ENCODE results near the gene NXPE4.

NXPE4 gene

DNA sequence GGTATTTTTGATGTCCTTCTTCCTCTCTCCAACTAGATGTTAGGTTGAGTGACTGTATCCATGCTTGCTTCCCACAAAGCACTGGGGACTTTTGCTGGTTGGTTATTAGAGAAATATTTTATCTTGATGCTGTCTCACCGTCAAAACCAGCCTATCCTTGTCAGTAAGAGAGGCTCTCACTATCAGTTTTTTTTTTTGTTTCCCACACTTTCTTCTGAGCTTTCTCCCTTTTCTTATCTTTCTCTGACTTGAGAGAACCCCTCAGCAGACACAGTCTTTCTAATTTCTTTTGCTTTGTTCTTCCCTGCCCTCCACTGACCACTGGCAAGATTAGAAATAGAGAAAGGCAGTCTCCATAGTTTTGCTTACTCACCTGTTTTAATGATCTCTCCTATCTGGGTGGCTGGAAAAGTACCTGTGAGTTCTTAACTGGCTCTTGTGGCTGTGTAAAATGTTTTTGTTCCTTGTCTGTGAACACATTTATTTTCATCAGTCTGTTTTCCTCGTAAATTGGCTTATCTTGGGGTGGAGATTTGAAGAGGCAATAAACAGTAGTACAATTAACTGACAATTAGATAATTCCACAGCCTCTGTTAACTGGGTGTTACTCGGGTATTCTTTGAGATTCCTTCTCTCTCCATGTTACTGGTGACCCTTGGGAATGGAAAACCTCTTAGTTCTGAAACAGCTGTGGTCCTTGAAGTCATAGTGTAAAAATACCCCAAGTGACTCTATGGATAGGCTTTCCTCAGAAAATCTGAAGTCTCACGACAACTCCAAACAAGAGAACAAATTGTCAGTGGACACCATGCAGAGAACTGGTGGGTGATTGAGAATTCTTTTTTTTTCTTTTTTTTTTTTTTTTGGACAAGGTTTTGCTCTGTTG lies 35.9 kb downstream of the NXPE4 start, which contains the start of gene NXPE1:
Gene NXPE1 (minus strand): TSS at position 457 of the 886 bp plus-strand sequence. CDS start 8,680 bp downstream, outside the sequence.
- no peak for DNase-seq (ENCODE audit: low read depth)

DNA sequence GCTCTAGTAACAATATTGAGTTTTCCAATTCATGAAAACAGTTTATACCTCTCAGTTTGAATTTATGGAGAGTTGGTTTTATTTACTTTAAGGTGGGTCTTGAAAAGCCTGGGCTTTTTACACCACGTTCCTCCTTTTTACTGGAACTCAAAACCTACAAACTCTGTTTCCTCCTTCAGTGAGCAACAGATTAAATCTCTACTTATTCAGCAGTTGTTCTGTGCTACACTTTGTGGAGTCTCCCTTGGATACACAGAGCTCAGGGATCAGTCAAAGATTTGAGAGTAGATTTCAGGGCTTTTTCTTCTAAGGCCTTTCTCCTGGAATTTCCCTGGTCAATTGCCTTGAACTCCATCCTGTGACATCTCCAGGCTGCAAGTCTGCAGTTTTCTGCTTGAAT lies 39.5 kb downstream of the NXPE4 start:
- DNase-seq (ENCODE audit: low read depth), result no peak

GRCh38 chr11:114553642-114554041 lies 41.9 kb downstream of the NXPE4 start:
- peak; percentile 12 for DNase-seq (ENCODE audit: low read depth)

DNA sequence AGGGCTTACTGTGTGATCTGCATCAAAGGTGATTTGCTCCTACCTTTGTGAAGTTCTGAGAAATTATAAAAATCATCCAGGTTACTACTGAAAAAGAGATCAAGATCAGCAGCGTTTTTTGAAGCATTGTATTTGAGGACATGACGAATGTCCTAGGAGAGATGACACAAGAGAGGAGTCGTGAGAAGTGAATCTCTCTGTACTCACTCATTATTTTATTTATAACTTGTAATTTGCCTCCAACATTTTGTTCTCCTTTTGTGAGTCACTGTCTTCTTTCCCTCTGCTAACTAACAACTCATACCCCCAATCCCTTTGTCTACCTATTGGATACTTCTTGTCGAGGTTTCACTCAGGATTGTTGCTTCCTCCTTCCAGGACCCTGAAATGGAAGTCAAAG lies 44.5 kb downstream of the NXPE4 start:
- DNase-seq (ENCODE audit: low read depth), result no peak

GRCh38 chr11:114525682-114526081 lies 69.9 kb downstream of the NXPE4 start:
- DNase-seq (ENCODE audit: low read depth), result no peak

DNA sequence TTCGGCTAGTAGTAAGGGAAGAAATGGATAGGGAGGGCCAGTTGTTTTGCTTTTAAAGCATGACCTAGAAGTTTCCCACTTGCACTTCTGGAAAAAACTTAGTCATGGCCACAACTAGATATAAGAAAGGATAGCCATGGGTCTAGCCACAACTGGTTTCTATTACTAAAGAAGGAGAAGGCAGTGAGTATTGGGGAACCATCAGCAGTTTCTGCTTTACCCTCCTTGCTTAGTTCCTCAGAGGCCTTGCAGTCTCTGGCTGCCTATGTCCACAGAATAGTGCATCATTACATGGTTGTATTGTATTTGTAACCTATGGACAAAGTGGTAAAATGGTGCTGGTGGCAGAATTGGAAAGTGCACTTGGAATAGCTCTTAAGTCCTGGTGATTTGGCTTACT lies 71.5 kb downstream of the NXPE4 start:
- DNase-seq (ENCODE audit: low read depth), result no peak

GRCh38 chr11:114522818-114523217 lies 72.8 kb downstream of the NXPE4 start:
- DNase-seq (ENCODE audit: low read depth), result no peak

All from ELR (cell line).